Astrocyte (in vitro differentiated cells and primary cell): Measurements from ENCODE around the gene KCNMA1.

Source experiments
- CTCF ChIP-seq: IDR thresholded peaks from 2 replicates; pipeline ENCODE4 v1.5.1; 2011; ENCODE audit warnings: low read depth, mild to moderate bottlenecking, inconsistent platforms, low read length, moderate library complexity; ENCODE audit not compliant: insufficient read depth
- EZH2 ChIP-seq: IDR thresholded peaks from 2 replicates; pipeline ENCODE4 v1.6.1; 2012; ENCODE audit warnings: mild to moderate bottlenecking, low read length, inconsistent platforms; ENCODE audit not compliant: insufficient read depth

GRCh38 chr10:77458986-77459590 lies 178.5 kb downstream of the KCNMA1 start:
- TF ChIP-seq CTCF (no peak), EZH2 (no peak)
